A673 (cell line): ENCODE measurements around the gene TOLLIP. TPM values are rescaled to one million over a fixed set of nuclear protein-coding genes. Genes with fewer than 3 reads are reported as not detected.

ENCODE experiments used
- BruUV-seq: library from RNA; stranded (reverse); fragments of 400-500 nt; replicated peaks from 2 replicates; lab custom pipeline; 2021; lab: Mats Ljungman, UMichigan
- CTCF ChIA-PET: fragments of 300-600 bp; sonication (Branson Sonifier 250); formaldehyde crosslinking; loops from one replicate; lab custom pipeline; 2022; ENCODE audit warnings: antibody characterized with exemption; lab: Charles Lee
- POLR2A ChIA-PET: fragments of 300-600 bp; sonication (Branson Sonifier 250); formaldehyde crosslinking; loops from one replicate; lab custom pipeline; 2022; ENCODE audit warnings: antibody characterized with exemption; ENCODE audit not compliant: low non-redundant PET; lab: Charles Lee
- DNase-seq: peaks from one replicate; pipeline ENCODE4 v3.0.0-alpha.2; 2015; ENCODE audit warnings: low spot score
- H3K27ac ChIP-seq: fragments of 200-600 bp; sonication (generic); 2 replicates; pipeline ENCODE4 v1.5.1; 2016; ENCODE audit warnings: mixed run types, low read depth, mild to moderate bottlenecking, mixed read lengths, antibody characterized with exemption, low read length; ENCODE audit not compliant: poor library complexity, severe bottlenecking
- H3K27me3 ChIP-seq: fragments of 200-600 bp; sonication (generic); replicated peaks from 2 replicates; pipeline ENCODE4 v1.6.1; 2017; ENCODE audit warnings: mixed run types, low read depth, mild to moderate bottlenecking, mixed read lengths, antibody characterized with exemption, low read length; ENCODE audit not compliant: insufficient read depth, poor library complexity
- H3K36me3 ChIP-seq: fragments of 200-600 bp; sonication (generic); 2 replicates; pipeline ENCODE4 v1.6.1; 2016; ENCODE audit warnings: mixed run types, mild to moderate bottlenecking, mixed read lengths, antibody characterized with exemption, low read length; ENCODE audit not compliant: insufficient read depth, poor library complexity, severe bottlenecking
- H3K4me1 ChIP-seq: fragments of 200-600 bp; sonication (generic); 2 replicates; pipeline ENCODE4 v1.6.1; 2017; ENCODE audit warnings: mixed run types, mild to moderate bottlenecking, mixed read lengths, antibody characterized with exemption, low read length; ENCODE audit not compliant: insufficient read depth, poor library complexity, severe bottlenecking
- H3K4me3 ChIP-seq: fragments of 200-600 bp; sonication (generic); 2 replicates; pipeline ENCODE4 v1.5.1; 2016; ENCODE audit warnings: low read depth, mixed run types, mild to moderate bottlenecking, mixed read lengths, low read length; ENCODE audit not compliant: poor library complexity, severe bottlenecking
- H3K9me3 ChIP-seq: fragments of 200-600 bp; sonication (generic); 2 replicates; pipeline ENCODE4 v1.6.1; 2016; ENCODE audit warnings: mixed run types, low read depth, mild to moderate bottlenecking, mixed read lengths, antibody characterized with exemption, low read length; ENCODE audit not compliant: poor library complexity, severe bottlenecking
- EZH2 ChIP-seq: fragments of 200-600 bp; sonication (generic); IDR thresholded peaks from 2 replicates; pipeline ENCODE4 v1.6.1; 2017; ENCODE audit warnings: borderline replicate concordance, low read depth, mild to moderate bottlenecking, mixed read lengths, antibody characterized with exemption, low read length; ENCODE audit not compliant: poor library complexity, severe bottlenecking
- intact Hi-C: fragments of 100-400 bp; cut with micrococcal nuclease; formaldehyde crosslinking; loops from one replicate; pipeline ENCODE4 v1.10.0; 2022; ENCODE audit not compliant: unreplicated experiment
- total RNA-seq: library from RNA; stranded (reverse); gene quantifications from 2 replicates; pipeline ENCODE4 v1.2.3, GENCODE V29; 2021
- TF ChIP-seq, protein P1 (sequence below): fragments of 300-800, 200-600 bp; sonication (generic); conservative IDR thresholded peaks from 2 replicates; pipeline ENCODE4 v1.5.1; 2017; ENCODE audit warnings: low read depth, mild to moderate bottlenecking, antibody characterized with exemption, low read length, moderate library complexity, mixed read lengths

Gene TOLLIP
- total RNA-seq, 1 experiment from 2014 or later, result 32.5 TPM

DNA sequence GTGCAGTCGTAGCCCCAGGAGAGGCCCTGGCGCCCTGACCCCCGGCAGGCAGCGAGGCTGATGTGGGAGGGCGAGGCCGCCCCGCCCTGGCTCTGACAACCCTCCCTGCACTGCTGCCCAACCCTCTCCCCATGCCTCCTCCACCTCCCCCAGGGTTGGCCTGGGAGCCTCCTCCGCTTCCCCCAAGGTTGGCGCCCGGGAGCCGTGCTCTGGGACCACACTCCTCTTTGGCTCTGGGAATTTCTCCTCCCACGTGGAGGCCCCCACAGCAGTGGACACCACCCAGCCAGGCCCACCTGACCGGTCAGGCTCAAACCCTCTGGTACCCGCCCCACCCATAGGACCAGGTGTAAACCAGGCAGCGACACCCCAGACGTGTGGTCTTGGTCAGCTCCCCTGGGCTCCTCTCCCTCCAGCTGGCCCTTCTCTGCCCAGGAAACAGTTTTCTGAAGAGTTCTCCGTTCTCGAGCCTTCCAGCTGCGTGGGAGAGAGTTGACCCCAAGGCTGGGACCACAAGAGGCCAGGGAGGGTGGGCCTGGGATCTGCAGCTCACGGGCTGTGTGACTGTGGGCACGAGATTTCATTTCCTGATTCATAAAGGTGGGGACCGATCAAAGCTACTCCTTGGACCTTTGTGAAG is 40.8 kb upstream of the TOLLIP start:
- Histone ChIP-seq H3K4me3 (no peak overlapping the region), H3K4me1 (no peaks in the 10 kb centered on the region), H3K27ac (no peak overlapping the region), H3K9me3 (no peaks in the 10 kb centered on the region), H3K27me3 (no peaks in the 10 kb centered on the region), H3K36me3 (no peaks in the 10 kb centered on the region)
- TF ChIP-seq EZH2, result no peak
- TF ChIP-seq, protein P1, sequence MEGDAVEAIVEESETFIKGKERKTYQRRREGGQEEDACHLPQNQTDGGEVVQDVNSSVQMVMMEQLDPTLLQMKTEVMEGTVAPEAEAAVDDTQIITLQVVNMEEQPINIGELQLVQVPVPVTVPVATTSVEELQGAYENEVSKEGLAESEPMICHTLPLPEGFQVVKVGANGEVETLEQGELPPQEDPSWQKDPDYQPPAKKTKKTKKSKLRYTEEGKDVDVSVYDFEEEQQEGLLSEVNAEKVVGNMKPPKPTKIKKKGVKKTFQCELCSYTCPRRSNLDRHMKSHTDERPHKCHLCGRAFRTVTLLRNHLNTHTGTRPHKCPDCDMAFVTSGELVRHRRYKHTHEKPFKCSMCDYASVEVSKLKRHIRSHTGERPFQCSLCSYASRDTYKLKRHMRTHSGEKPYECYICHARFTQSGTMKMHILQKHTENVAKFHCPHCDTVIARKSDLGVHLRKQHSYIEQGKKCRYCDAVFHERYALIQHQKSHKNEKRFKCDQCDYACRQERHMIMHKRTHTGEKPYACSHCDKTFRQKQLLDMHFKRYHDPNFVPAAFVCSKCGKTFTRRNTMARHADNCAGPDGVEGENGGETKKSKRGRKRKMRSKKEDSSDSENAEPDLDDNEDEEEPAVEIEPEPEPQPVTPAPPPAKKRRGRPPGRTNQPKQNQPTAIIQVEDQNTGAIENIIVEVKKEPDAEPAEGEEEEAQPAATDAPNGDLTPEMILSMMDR, result no peak
- POLR2A ChIA-PET, result no interaction called here
- CTCF ChIA-PET, result no interaction called here
- no TSS peak for BruUV-seq
- intact Hi-C loops, result no loop called here
- DNase-seq, result no peak

DNA sequence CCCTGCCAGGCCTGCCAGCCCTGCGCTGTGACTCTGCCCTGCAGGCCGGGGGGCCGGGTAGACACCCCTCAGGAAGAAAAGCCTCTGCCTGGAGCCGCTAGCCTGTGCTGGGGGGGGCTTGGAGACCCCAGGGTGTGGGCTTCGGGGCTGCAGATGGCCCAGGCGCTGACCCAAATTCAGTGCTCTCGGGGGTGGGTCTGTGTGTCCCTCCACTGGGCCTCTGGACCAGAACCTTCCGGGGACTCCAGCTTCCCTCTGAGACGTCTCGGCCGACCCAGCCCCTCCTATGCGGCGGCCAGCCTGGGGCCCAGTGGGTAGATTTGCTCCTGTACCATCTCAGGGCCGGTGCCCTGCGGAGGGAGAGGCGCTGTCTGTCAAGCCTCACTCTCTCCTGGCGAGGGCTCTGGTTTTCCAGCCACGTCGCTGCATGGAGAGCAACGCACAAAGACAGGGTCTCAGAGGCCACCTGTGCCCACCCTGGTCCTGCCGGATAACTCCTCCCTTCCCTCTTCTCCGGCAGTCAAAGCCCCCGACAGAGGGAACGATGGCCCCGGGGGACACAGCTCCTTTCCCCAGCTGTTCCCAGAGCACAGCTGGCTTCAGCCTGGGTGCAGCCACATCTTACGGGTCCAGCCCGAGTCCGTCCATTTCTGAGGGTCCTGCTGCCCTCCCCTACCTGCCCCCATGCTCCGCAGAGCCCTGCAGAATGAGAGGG is 40.1 kb upstream of the TOLLIP start:
- TF ChIP-seq, protein P1, result no peak
- no peak for TF ChIP-seq EZH2
- ChIA-PET CTCF (no interaction called here), POLR2A (no interaction called here)
- Histone ChIP-seq H3K4me3 (no peak overlapping the region), H3K9me3 (no peaks in the 10 kb centered on the region), H3K27ac (no peak overlapping the region), H3K4me1 (no peaks in the 10 kb centered on the region), H3K27me3 (no peaks in the 10 kb centered on the region), H3K36me3 (no peaks in the 10 kb centered on the region)
- BruUV-seq, result no TSS peak
- DNase-seq, result no peak
- intact Hi-C loops, result no loop called here

DNA sequence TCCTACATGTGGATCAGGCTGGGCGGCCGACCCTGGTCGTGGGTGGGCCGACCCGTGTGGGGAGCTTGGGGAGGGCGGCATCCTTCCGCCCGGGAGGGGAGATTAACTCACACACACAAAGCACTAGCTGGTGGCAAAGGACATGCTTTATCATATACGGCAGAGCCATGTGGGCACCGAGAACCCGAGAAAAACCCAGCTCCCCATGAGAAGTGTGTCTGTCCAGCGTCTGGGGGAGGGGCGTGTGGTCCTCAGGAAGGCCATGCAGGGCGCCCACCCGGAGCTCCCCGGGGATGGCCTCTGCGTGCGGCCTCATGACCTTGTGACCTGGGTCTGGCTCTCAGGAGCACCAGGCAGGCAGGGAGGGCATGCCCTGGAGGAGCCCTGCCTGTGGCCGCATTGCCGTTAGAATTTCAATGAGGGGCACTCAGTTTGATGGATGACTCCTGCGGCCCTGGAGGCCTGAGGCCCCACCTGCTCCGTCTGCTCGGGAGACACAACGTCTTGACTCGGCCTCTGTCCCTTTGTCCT is 39.4 kb upstream of the TOLLIP start:
- Histone ChIP-seq H3K27ac (no peak overlapping the region), H3K4me1 (no peaks in the 10 kb centered on the region), H3K36me3 (no peaks in the 10 kb centered on the region), H3K4me3 (no peak overlapping the region), H3K9me3 (no peaks in the 10 kb centered on the region), H3K27me3 (no peaks in the 10 kb centered on the region)
- ChIA-PET POLR2A (no interaction called here), CTCF (no interaction called here)
- no TSS peak for BruUV-seq
- DNase-seq, result no peak
- TF ChIP-seq, protein P1, result no peak
- no peak for TF ChIP-seq EZH2
- intact Hi-C loops, result no loop called here
